Hepatocyte (in vitro differentiated cells): ENCODE data around the gene ERMARD.

ENCODE experiments used
- EZH2 ChIP-seq: fragments of 200-600 bp; sonication (generic); IDR thresholded peaks from 2 replicates; pipeline ENCODE4 v1.6.1; 2016; ENCODE audit warnings: antibody characterized with exemption, mild to moderate bottlenecking, borderline replicate concordance
- EZH2phosphoT487 ChIP-seq: fragments of 200-600 bp; sonication (generic); IDR thresholded peaks from one replicate; pipeline ENCODE4 v1.6.1; 2018; ENCODE audit warnings: antibody characterized with exemption, mild to moderate bottlenecking, low read depth, moderate library complexity; ENCODE audit not compliant: unreplicated experiment, severe bottlenecking

- TF ChIP-seq EZH2 (no peak), EZH2phosphoT487 (no peak)
These were observed 43.8 kb downstream of the ERMARD start for GRCh38 chr6:169795196-169795595.
